Measurements from ENCODE around the gene DDX10. TPM values are rescaled to one million over a fixed set of nuclear protein-coding genes. Genes with fewer than 3 reads are reported as not detected.

DDX10 gene
- total and polyA plus RNA-seq, 2 experiments from 2014 or later = 32.4 to 37.8 TPM

GRCh38 chr11:108904480-108904879 is 239.6 kb downstream of the DDX10 start (continued):
- TF ChIP-seq EZH2phosphoT487 (IDR thresholded peaks at IDR 0.05; ENCODE audit: unreplicated experiment) (no peak), EZH2 (IDR thresholded peaks at IDR 0.05; ENCODE audit: low read depth, unreplicated experiment) (no peak), CREB1 (CRISPR knock-in tag; IDR thresholded peaks at IDR 0.05; ENCODE audit: low read depth) (no peak), ZNF114 (CRISPR knock-in tag; IDR thresholded peaks at IDR 0.05) (no peak), JUNB (IDR thresholded peaks at IDR 0.05; ENCODE audit: unreplicated experiment) (no peak), ZNF331 (CRISPR knock-in tag; IDR thresholded peaks at IDR 0.05; ENCODE audit: low read depth) (no peak), REST (IDR thresholded peaks at IDR 0.05; ENCODE audit: unreplicated experiment) (no peak), ETS1 (IDR thresholded peaks at IDR 0.05) (no peak), POLR2AphosphoS5 (IDR thresholded peaks at IDR 0.05; ENCODE audit: low read depth) (no peak)

- H3F3A ChIP-seq (replicated peaks; ENCODE audit: low read depth) = no peaks in the 10 kb centered on the region
- H3K36me3 ChIP-seq (ENCODE audit: insufficient read depth) = no peaks in the 10 kb centered on the region
- no peaks in the 10 kb centered on the region for H3K9me2 ChIP-seq (ENCODE audit: insufficient read depth)
- H4K20me1 ChIP-seq (replicated peaks; ENCODE audit: insufficient read depth) = no peaks in the 10 kb centered on the region
- no peak overlapping the region for H3K4me3 Mint-ChIP-seq
- no peak overlapping the region for H3K4me2 ChIP-seq
- H2AFZ ChIP-seq = no peak overlapping the region
- peaks cover 4% of the 10 kb centered on the region for H3K27me3 Mint-ChIP-seq (ENCODE audit: insufficient read depth, low read depth, poor library complexity)
- DNase-seq (ENCODE audit: low spot score) = no peak
- no peak overlapping the region for H3K4me3 ChIP-seq
- peak overlapping the region; percentile 60; the same call in 1 of the 2 replicates for H3K27ac Mint-ChIP-seq
- H3K27me3 ChIP-seq (ENCODE audit: insufficient read depth) = no peaks in the 10 kb centered on the region
- no peak for TF ChIP-seq CREB1 (CRISPR knock-in tag; IDR thresholded peaks at IDR 0.05; ENCODE audit: low read depth)
- no peak for TF ChIP-seq ETS1 (IDR thresholded peaks at IDR 0.05)
- H3K79me2 ChIP-seq (replicated peaks; ENCODE audit: insufficient read depth) = no peaks in the 10 kb centered on the region
- H3K9me3 Mint-ChIP-seq = no peaks in the 10 kb centered on the region
- H3K27ac ChIP-seq (ENCODE audit: low read depth) = no peak overlapping the region
- peaks cover 18% of the 10 kb centered on the region for H3K4me1 ChIP-seq (ENCODE audit: insufficient read depth)
- ATAC-seq = no peak
- H3K36me3 Mint-ChIP-seq (ENCODE audit: low read depth) = no peaks in the 10 kb centered on the region
- peaks cover 26% of the 10 kb centered on the region for H3K4me1 Mint-ChIP-seq
These were observed 241.5 kb downstream of the DDX10 start for GRCh38 chr11:108906329-108906728.
